GM23338 (cell line): ENCODE measurements around the gene TNFAIP8L2. TPM values are rescaled to one million over a fixed set of nuclear protein-coding genes. Genes with fewer than 3 reads are reported as not detected.

Experiments used
- polyA plus RNA-seq: library from polyadenylated mRNA; unstranded; fragments of >200 nt; fragmentation: Nextera tagmentation; extraction: Ambion mirVana; gene quantifications from 2 replicates; pipeline ENCODE4 v1.2.1, GENCODE V29; 2016
- total RNA-seq: library from RNA; depleted of rRNA; stranded (reverse); fragments of >200 nt; shearing (Covaris generic); gene quantifications from 2 replicates; pipeline ENCODE4 v1.2.3, GENCODE V29; 2014; rRNA removed

The TNFAIP8L2 gene
- total and polyA plus RNA-seq, 2 experiments from 2014 or later = 0.40 TPM; not detected in 1

Other genes with a start within 250 kb of the TNFAIP8L2 start
- 33.0 and 47.4 TPM in 2 replicates for gene SETDB1, start 230.3 kb upstream of the TNFAIP8L2 start, total RNA-seq
- gene SETDB1, start 230.3 kb upstream of the TNFAIP8L2 start, polyA plus RNA-seq = 15.1 and 16.9 TPM in 2 replicates
- 120 and 122 TPM in 2 replicates for gene CERS2, start 181.8 kb upstream of the TNFAIP8L2 start, total RNA-seq
- 75.1 and 83.3 TPM in 2 replicates for gene CERS2, start 181.8 kb upstream of the TNFAIP8L2 start, polyA plus RNA-seq
- gene ANXA9, start 174.4 kb upstream of the TNFAIP8L2 start, total RNA-seq = 1.7 and 2.2 TPM in 2 replicates
- 1.0 and 1.4 TPM in 2 replicates for gene ANXA9, start 174.4 kb upstream of the TNFAIP8L2 start, polyA plus RNA-seq
- gene MINDY1, start 149.7 kb upstream of the TNFAIP8L2 start, total RNA-seq = 9.7 and 10.3 TPM in 2 replicates
- gene MINDY1, start 149.7 kb upstream of the TNFAIP8L2 start, polyA plus RNA-seq = 4.2 and 4.5 TPM in 2 replicates
- gene PRUNE1, start 148.2 kb upstream of the TNFAIP8L2 start, total RNA-seq = 23.7 and 33.2 TPM in 2 replicates
- 14.7 and 16.7 TPM in 2 replicates for gene PRUNE1, start 148.2 kb upstream of the TNFAIP8L2 start, polyA plus RNA-seq
- 1.2 and 2.4 TPM in 2 replicates for gene BNIPL, start 120.1 kb upstream of the TNFAIP8L2 start, total RNA-seq
- 0.59 and 0.91 TPM in 2 replicates for gene BNIPL, start 120.1 kb upstream of the TNFAIP8L2 start, polyA plus RNA-seq
- gene C1orf56, start 108.9 kb upstream of the TNFAIP8L2 start, total RNA-seq = 1.6 and 3.9 TPM in 2 replicates
- 26.3 and 27.8 TPM in 2 replicates for gene C1orf56, start 108.9 kb upstream of the TNFAIP8L2 start, polyA plus RNA-seq
- 44.9 and 49.1 TPM in 2 replicates for gene CDC42SE1, start 97.0 kb upstream of the TNFAIP8L2 start, total RNA-seq
- gene CDC42SE1, start 97.0 kb upstream of the TNFAIP8L2 start, polyA plus RNA-seq = 18.3 and 18.4 TPM in 2 replicates
- gene MLLT11, start 96.3 kb upstream of the TNFAIP8L2 start, total RNA-seq = 10.6 and 11.3 TPM in 2 replicates
- 19.7 and 22.6 TPM in 2 replicates for gene MLLT11, start 96.3 kb upstream of the TNFAIP8L2 start, polyA plus RNA-seq
- 2.6 and 2.8 TPM in 2 replicates for gene GABPB2, start 85.9 kb upstream of the TNFAIP8L2 start, total RNA-seq
- 0.82 and 1.1 TPM in 2 replicates for gene GABPB2, start 85.9 kb upstream of the TNFAIP8L2 start, polyA plus RNA-seq
- 12.3 and 24.4 TPM in 2 replicates for gene SEMA6C, start 10.0 kb upstream of the TNFAIP8L2 start, total RNA-seq
- gene SEMA6C, start 10.0 kb upstream of the TNFAIP8L2 start, polyA plus RNA-seq = 6.2 and 8.5 TPM in 2 replicates
- 5.7 and 6.4 TPM in 2 replicates for gene LYSMD1, start 9.3 kb downstream of the TNFAIP8L2 start, total RNA-seq
- 3.6 and 4.0 TPM in 2 replicates for gene LYSMD1, start 9.3 kb downstream of the TNFAIP8L2 start, polyA plus RNA-seq
- 26.3 and 27.1 TPM in 2 replicates for gene SCNM1, start 9.5 kb downstream of the TNFAIP8L2 start, total RNA-seq
- 88.9 and 92.3 TPM in 2 replicates for gene SCNM1, start 9.5 kb downstream of the TNFAIP8L2 start, polyA plus RNA-seq
- gene TMOD4, start 19.3 kb downstream of the TNFAIP8L2 start, total RNA-seq = 1.3 TPM in 1 of 2 replicates, not detected in the other
- gene TMOD4, start 19.3 kb downstream of the TNFAIP8L2 start, polyA plus RNA-seq = not detected in 2 replicates
- gene VPS72, start 33.5 kb downstream of the TNFAIP8L2 start, total RNA-seq = 60.2 and 64.0 TPM in 2 replicates
- gene VPS72, start 33.5 kb downstream of the TNFAIP8L2 start, polyA plus RNA-seq = 90.3 and 95.3 TPM in 2 replicates
- 61.4 and 63.3 TPM in 2 replicates for gene PIP5K1A, start 41.9 kb downstream of the TNFAIP8L2 start, total RNA-seq
- gene PIP5K1A, start 41.9 kb downstream of the TNFAIP8L2 start, polyA plus RNA-seq = 23.2 and 31.4 TPM in 2 replicates
- 165 and 171 TPM in 2 replicates for gene PSMD4, start 98.1 kb downstream of the TNFAIP8L2 start, total RNA-seq
- 235 and 263 TPM in 2 replicates for gene PSMD4, start 98.1 kb downstream of the TNFAIP8L2 start, polyA plus RNA-seq
- 63.1 and 63.9 TPM in 2 replicates for gene ZNF687, start 125.7 kb downstream of the TNFAIP8L2 start, total RNA-seq
- 7.7 and 8.2 TPM in 2 replicates for gene ZNF687, start 125.7 kb downstream of the TNFAIP8L2 start, polyA plus RNA-seq
- gene PI4KB, start 170.8 kb downstream of the TNFAIP8L2 start, total RNA-seq = 19.1 and 25.5 TPM in 2 replicates
- gene PI4KB, start 170.8 kb downstream of the TNFAIP8L2 start, polyA plus RNA-seq = 12.3 and 15.3 TPM in 2 replicates
- 44.5 and 48.5 TPM in 2 replicates for gene RFX5, start 190.6 kb downstream of the TNFAIP8L2 start, total RNA-seq
- 13.0 and 13.3 TPM in 2 replicates for gene RFX5, start 190.6 kb downstream of the TNFAIP8L2 start, polyA plus RNA-seq
- gene SELENBP1, start 216.1 kb downstream of the TNFAIP8L2 start, total RNA-seq = 13.4 and 14.5 TPM in 2 replicates
- 10.7 and 12.3 TPM in 2 replicates for gene SELENBP1, start 216.1 kb downstream of the TNFAIP8L2 start, polyA plus RNA-seq
- gene PSMB4, start 242.9 kb downstream of the TNFAIP8L2 start, total RNA-seq = 348 and 352 TPM in 2 replicates
- 417 and 443 TPM in 2 replicates for gene PSMB4, start 242.9 kb downstream of the TNFAIP8L2 start, polyA plus RNA-seq